Transverse colon (tissue), 4 donors: Measurements from ENCODE around the gene CCDC51. TPM values are rescaled to one million over a fixed set of nuclear protein-coding genes. Genes with fewer than 3 reads are reported as not detected.
A peak's percentile ranks its signal among the peaks of the same experiment; 100 is the strongest.

ENCODE experiments used
- DNase-seq: peaks from one replicate; pipeline ENCODE4 v3.0.0-alpha.2; 2019
- H3K27ac ChIP-seq, 4 donors: fragments of 200-600 bp; sonication (generic); 2 replicates each; pipeline ENCODE4 v1.5.1; 2016 to 2018; ENCODE audit warnings: inconsistent platforms in 4 of 4
- H3K27me3 ChIP-seq: fragments of 200-600 bp; sonication (generic); 2 replicates; pipeline ENCODE4 v1.5.1; 2017; ENCODE audit warnings: inconsistent platforms
- H3K36me3 ChIP-seq, 4 donors: fragments of 200-600 bp; sonication (generic); 2 replicates each; pipeline ENCODE4 v1.5.1; 2017 to 2019; ENCODE audit warnings: inconsistent platforms in 4 of 4
- H3K4me1 ChIP-seq, 4 donors: fragments of 200-600 bp; sonication (generic); 2 replicates each; pipeline ENCODE4 v1.5.1; 2017 to 2020; ENCODE audit warnings: inconsistent platforms in 4 of 4
- H3K4me3 ChIP-seq, 4 donors: fragments of 200-600 bp; sonication (generic); 1 replicate in 1 of 4; 2 replicates in 3 of 4; pipeline versions ENCODE4 v1.5.1 to v1.6.1; 2017 to 2019; ENCODE audit warnings: inconsistent platforms in 4 of 4
- H3K9me3 ChIP-seq, 2 donors: fragments of 200-600 bp; sonication (generic); 2 replicates each; pipeline ENCODE4 v1.5.1; 2017 to 2019; ENCODE audit warnings: inconsistent platforms in 2 of 2
- CTCF ChIP-seq, 5 experiments: fragments of 200-600 bp in 3 of 5; fragments of 450-650 bp in 2 of 5; sonication (generic) in 3 of 5; IDR thresholded peaks; 1 replicate in 2 of 5; 2 replicates in 3 of 5; pipeline ENCODE4 v1.5.1; 2016 to 2017; ENCODE audit warnings: antibody characterized with exemption in 5 of 5, inconsistent platforms in 3 of 5, mild to moderate bottlenecking in 2 of 5, moderate library complexity in 1 of 5
- EP300 ChIP-seq: sonication (generic); formaldehyde crosslinking; IDR thresholded peaks from one replicate; pipeline ENCODE4 v1.6.1; 2017; ENCODE audit warnings: antibody characterized with exemption, low read depth
- POLR2A ChIP-seq: fragments of 450-650 bp; IDR thresholded peaks from one replicate; pipeline ENCODE4 v1.6.1; 2016; ENCODE audit warnings: antibody characterized with exemption, mild to moderate bottlenecking, moderate library complexity
- POLR2AphosphoS5 ChIP-seq, 3 donors: sonication (generic); formaldehyde crosslinking; IDR thresholded peaks; one replicate each; pipeline ENCODE4 v1.6.1; 2016; ENCODE audit warnings: antibody characterized with exemption in 3 of 3
- WGBS, 2 donors: methylation state at CpG; one replicate each; pipeline ENCODE4 v1.1.5; 2018; ENCODE audit warnings: low coverage in 1 of 2; 5-methylcytosine and 5-hydroxymethylcytosine counted together
- in situ Hi-C, 4 donors: fragments of 200-750 bp; cut with MboI; loops; one replicate each; pipeline versions ENCODE4 v1.15.0 to v1.15.1; 2017; ENCODE audit warnings: low sequenced_read_pairs in 3 of 4, low pct_ligation_motif_present in 1 of 4, low pct_unique_long_range_greater_than_20kb in 1 of 4
- intact Hi-C: fragments of 100-400 bp; cut with DNase I; formaldehyde crosslinking; loops from one replicate; pipeline ENCODE4 v1.15.1; 2023; ENCODE audit warnings: low total_unique reads
- total RNA-seq, 4 donors: library from RNA; depleted of rRNA; stranded (reverse); fragments of >200 nt; gene quantifications; one replicate each; pipeline ENCODE4 v1.1.0, GENCODE V29; 2016

CCDC51 gene
- total RNA-seq, 4 donors from 2014 or later = 2.8 to 14.1 (median 8.2) TPM

- DNase-seq = no peak
- TF ChIP-seq CTCF (IDR thresholded peaks at IDR 0.05) (no peak), POLR2AphosphoS5 (IDR thresholded peaks at IDR 0.05) (no peak), POLR2A (no peak), EP300 (no peak)
- intact Hi-C loops (loop anchor here (2.0 to 10.0 kb wide), 2 partner anchors 36 to 162 kb away; no protein-coding TSS in a partner anchor), in situ Hi-C loops (loop anchor here in 3 of 4 donors (5.0 to 10.0 kb wide), 4 partner anchors 34 to 164 kb away; no protein-coding TSS in a partner anchor)
- no peaks in the 10 kb centered on the region for H3K36me3 ChIP-seq
- no peak overlapping the region for H3K4me3 ChIP-seq
- no peaks in the 10 kb centered on the region for H3K9me3 ChIP-seq
- 30 to 100% methylated on average over 1 of the region's 1 CpG for WGBS, 2 donors
- peak overlapping the region in 2 of 4 donors; percentile 22 to 78 for H3K27ac ChIP-seq
- peaks cover 24 to 50% (median 38%) of the 10 kb centered on the region in 4 donors for H3K4me1 ChIP-seq
- no peaks in the 10 kb centered on the region for H3K27me3 ChIP-seq
Measured at GRCh38 chr3:48436477-48436787, 3.5 kb downstream of the CCDC51 start.

GRCh38 chr3:48435774-48436476 lies 4.0 kb downstream of the CCDC51 start:
- H3K27me3 ChIP-seq = no peaks in the 10 kb centered on the region
- no peak overlapping the region for H3K4me3 ChIP-seq
- DNase-seq = peak; percentile 91
- H3K4me1 ChIP-seq = peaks cover 19 to 45% (median 32%) of the 10 kb centered on the region in 4 donors
- in situ Hi-C loops (loop anchor here in 3 of 4 donors (5.0 to 10.0 kb wide), 4 partner anchors 34 to 164 kb away; no protein-coding TSS in a partner anchor), intact Hi-C loops (loop anchor here (2.0 to 10.0 kb wide), 2 partner anchors 35 to 161 kb away; no protein-coding TSS in a partner anchor)
- peak overlapping the region; percentile 10 to 81 (median 66) for H3K27ac ChIP-seq
- 42 to 77% methylated on average over 3 to 7 of the region's 7 CpGs for WGBS, 2 donors
- TF ChIP-seq EP300 = no peak
- TF ChIP-seq POLR2A = no peak
- peak in 1 of 3 donors; percentile 8 for TF ChIP-seq POLR2AphosphoS5 (IDR thresholded peaks at IDR 0.05)
- TF ChIP-seq CTCF (IDR thresholded peaks at IDR 0.05) = peak; percentile 98 to 100 (median 100)
- H3K36me3 ChIP-seq = no peaks in the 10 kb centered on the region
- no peaks in the 10 kb centered on the region for H3K9me3 ChIP-seq

GRCh38 chr3:48435223-48435595 lies 4.7 kb downstream of the CCDC51 start:
- DNase-seq = no peak
- Histone ChIP-seq H3K36me3 (no peaks in the 10 kb centered on the region), H3K4me1 (peaks cover 19 to 50% (median 34%) of the 10 kb centered on the region in 4 donors), H3K27ac (peak overlapping the region; percentile 10 to 81 (median 66)), H3K27me3 (no peaks in the 10 kb centered on the region), H3K9me3 (no peaks in the 10 kb centered on the region), H3K4me3 (no peak overlapping the region)
- intact Hi-C loops = loop anchor here (10.0 kb wide), 1 partner anchor 160 kb away; no protein-coding TSS in a partner anchor
- TF ChIP-seq CTCF (IDR thresholded peaks at IDR 0.05) = no peak
- in situ Hi-C loops = loop anchor here in 3 of 4 donors (5.0 to 10.0 kb wide), 4 partner anchors 33 to 163 kb away; no protein-coding TSS in a partner anchor
- 86% methylated on average over 4 of the region's 4 CpGs; no CpG with 5 or more reads in 1 of the 2 donors for WGBS, 2 donors

GRCh38 chr3:48434591-48435222 lies 5.2 kb downstream of the CCDC51 start:
- Histone ChIP-seq H3K27ac (peak overlapping the region; percentile 75 to 86 (median 80)), H3K4me1 (peaks cover 19 to 54% (median 38%) of the 10 kb centered on the region in 4 donors)

More at GRCh38 chr3:48434591-48435222, 5.2 kb downstream of the CCDC51 start:
- Histone ChIP-seq H3K4me3 (no peak overlapping the region), H3K9me3 (no peaks in the 10 kb centered on the region), H3K36me3 (no peaks in the 10 kb centered on the region), H3K27me3 (no peaks in the 10 kb centered on the region)
- TF ChIP-seq EP300 (no peak), POLR2A (no peak), POLR2AphosphoS5 (IDR thresholded peaks at IDR 0.05) (no peak), CTCF (IDR thresholded peaks at IDR 0.05) (no peak)
- peak; percentile 54 for DNase-seq
- intact Hi-C loops (loop anchor here (10.0 kb wide), 1 partner anchor 160 kb away; no protein-coding TSS in a partner anchor), in situ Hi-C loops (loop anchor here in 3 of 4 donors (5.0 to 10.0 kb wide), 4 partner anchors 32 to 162 kb away; no protein-coding TSS in a partner anchor)
- 69% methylated on average over 15 of the region's 15 CpGs; no CpG with 5 or more reads in 1 of the 2 donors for WGBS, 2 donors
